Testis (tissue), 5 donors: ENCODE data around the gene ING1. TPM values are rescaled to one million over a fixed set of nuclear protein-coding genes. Genes with fewer than 3 reads are reported as not detected.

Experiments used
- DNase-seq: peaks from one replicate; pipeline ENCODE4 v3.0.0-alpha.2; 2019
- H3K27ac ChIP-seq, 2 donors: fragments of 200-600 bp; sonication (generic); one replicate each; pipeline ENCODE4 v1.5.1; 2019
- H3K27me3 ChIP-seq: fragments of 200-600 bp; sonication (generic); one replicate; pipeline ENCODE4 v1.5.1; 2019
- H3K36me3 ChIP-seq: fragments of 200-600 bp; sonication (generic); one replicate; pipeline ENCODE4 v1.5.1; 2017; ENCODE audit warnings: low read depth; ENCODE audit errors: missing control alignments
- H3K4me1 ChIP-seq: fragments of 200-600 bp; sonication (generic); one replicate; pipeline ENCODE4 v1.5.1; 2019
- H3K4me3 ChIP-seq, 2 donors: fragments of 200-600 bp; sonication (generic); one replicate each; pipeline ENCODE4 v1.5.1; 2017 to 2019
- H3K9me3 ChIP-seq: fragments of 200-600 bp; sonication (generic); one replicate; pipeline ENCODE4 v1.5.1; 2017
- POLR2A ChIP-seq: fragments of 450-650 bp; IDR thresholded peaks from one replicate; pipeline ENCODE4 v1.6.1; 2017; ENCODE audit warnings: antibody characterized with exemption, mild to moderate bottlenecking, moderate library complexity
- WGBS, 2 donors: methylation state at CpG; one replicate each; pipeline ENCODE4 v1.1.5; 2018; 5-methylcytosine and 5-hydroxymethylcytosine counted together
- intact Hi-C: fragments of 100-400 bp; cut with DNase I; formaldehyde crosslinking; loops from one replicate; pipeline ENCODE4 v1.15.1; 2023; ENCODE audit warnings: low total_unique reads
- long read RNA-seq, 2 donors: transcript quantifications; one replicate each; lab custom pipeline, GENCODE V29; 2026
- polyA plus RNA-seq: library from polyadenylated mRNA; stranded (reverse); fragments of 350-450 nt; fragmentation: Illumina TruSeq; extraction: RNeasy Lipid Tissue Mini Kit (QIAGEN cat#74804); gene quantifications from one replicate; pipeline ENCODE4 v1.2.3, GENCODE V29; 2014; ENCODE audit warnings: low read depth, low replicate concordance; ENCODE audit not compliant: insufficient read depth
- total RNA-seq, 2 donors: library from RNA; depleted of rRNA; stranded (reverse); fragments of >200 nt; gene quantifications; one replicate each; pipeline ENCODE4 v1.2.3, GENCODE V29; 2016
- TF ChIP-seq, protein P1 (sequence below), 3 experiments: fragments of 450-650 bp in 2 of 3; fragments of 200-600 bp in 1 of 3; sonication (generic) in 1 of 3; IDR thresholded peaks; one replicate each; pipeline ENCODE4 v1.5.1; 2016 to 2019; ENCODE audit warnings: antibody characterized with exemption in 3 of 3, mild to moderate bottlenecking in 2 of 3, moderate library complexity in 1 of 3

The ING1 gene, protein sequence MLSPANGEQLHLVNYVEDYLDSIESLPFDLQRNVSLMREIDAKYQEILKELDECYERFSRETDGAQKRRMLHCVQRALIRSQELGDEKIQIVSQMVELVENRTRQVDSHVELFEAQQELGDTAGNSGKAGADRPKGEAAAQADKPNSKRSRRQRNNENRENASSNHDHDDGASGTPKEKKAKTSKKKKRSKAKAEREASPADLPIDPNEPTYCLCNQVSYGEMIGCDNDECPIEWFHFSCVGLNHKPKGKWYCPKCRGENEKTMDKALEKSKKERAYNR
- total RNA-seq (10 to 100 TPM; 43.6 to 45.5 TPM), polyA plus RNA-seq (42.2 TPM)
- long read RNA-seq, donor 1, full-length matches to known transcripts = 10 of 10 reads
- long read RNA-seq, donor 1, partial matches to known transcripts = 0 of 10 reads
- long read RNA-seq, donor 1, other reads (novel, unspliced or antisense) = 0 of 10 reads
- long read RNA-seq, donor 2, full-length matches to known transcripts = 12 of 12 reads
- long read RNA-seq, donor 2, partial matches to known transcripts = 0 of 12 reads
- long read RNA-seq, donor 2, other reads (novel, unspliced or antisense) = 0 of 12 reads

DNA sequence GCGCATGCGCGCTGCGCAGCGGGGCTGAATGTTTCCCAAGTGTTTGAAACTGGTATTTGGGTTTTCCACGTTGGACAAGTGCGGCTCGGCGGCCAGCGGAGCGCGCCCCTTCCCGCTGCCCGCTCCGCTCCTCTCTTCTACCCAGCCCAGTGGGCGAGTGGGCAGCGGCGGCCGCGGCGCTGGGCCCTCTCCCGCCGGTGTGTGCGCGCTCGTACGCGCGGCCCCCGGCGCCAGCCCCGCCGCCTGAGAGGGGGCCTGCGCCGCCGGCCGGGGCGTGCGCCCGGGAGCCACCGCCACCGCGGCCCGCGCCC lies at the start of gene ING1:
Gene ING1 (plus strand): TSS at position 59 of the 311 bp plus-strand sequence. CDS start 450 bp downstream, outside the sequence.
- Histone ChIP-seq H3K36me3 (no peaks in the 10 kb centered on the region), H3K27me3 (no peaks in the 10 kb centered on the region), H3K4me1 (peaks cover 21% of the 10 kb centered on the region), H3K9me3 (no peaks in the 10 kb centered on the region), H3K4me3 (peak within 1 kb of the TSS; percentile 67 to 99), H3K27ac (peak within 1 kb of the TSS; percentile 99 to 100)
- TF ChIP-seq POLR2A = no peak
- TF ChIP-seq, protein P1, sequence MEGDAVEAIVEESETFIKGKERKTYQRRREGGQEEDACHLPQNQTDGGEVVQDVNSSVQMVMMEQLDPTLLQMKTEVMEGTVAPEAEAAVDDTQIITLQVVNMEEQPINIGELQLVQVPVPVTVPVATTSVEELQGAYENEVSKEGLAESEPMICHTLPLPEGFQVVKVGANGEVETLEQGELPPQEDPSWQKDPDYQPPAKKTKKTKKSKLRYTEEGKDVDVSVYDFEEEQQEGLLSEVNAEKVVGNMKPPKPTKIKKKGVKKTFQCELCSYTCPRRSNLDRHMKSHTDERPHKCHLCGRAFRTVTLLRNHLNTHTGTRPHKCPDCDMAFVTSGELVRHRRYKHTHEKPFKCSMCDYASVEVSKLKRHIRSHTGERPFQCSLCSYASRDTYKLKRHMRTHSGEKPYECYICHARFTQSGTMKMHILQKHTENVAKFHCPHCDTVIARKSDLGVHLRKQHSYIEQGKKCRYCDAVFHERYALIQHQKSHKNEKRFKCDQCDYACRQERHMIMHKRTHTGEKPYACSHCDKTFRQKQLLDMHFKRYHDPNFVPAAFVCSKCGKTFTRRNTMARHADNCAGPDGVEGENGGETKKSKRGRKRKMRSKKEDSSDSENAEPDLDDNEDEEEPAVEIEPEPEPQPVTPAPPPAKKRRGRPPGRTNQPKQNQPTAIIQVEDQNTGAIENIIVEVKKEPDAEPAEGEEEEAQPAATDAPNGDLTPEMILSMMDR (IDR thresholded peaks at IDR 0.05) = no peak
- intact Hi-C loops = loop anchor here (10.0 kb wide), 3 partner anchors 99 to 201 kb away; partner anchors contain the start of genes ANKRD10 and NAXD
- no peak for DNase-seq
- 1% methylated on average over 28 of the region's 45 CpGs; no CpG with 5 or more reads in 1 of the 2 donors for whole genome bisulfite sequencing, 2 donors

DNA sequence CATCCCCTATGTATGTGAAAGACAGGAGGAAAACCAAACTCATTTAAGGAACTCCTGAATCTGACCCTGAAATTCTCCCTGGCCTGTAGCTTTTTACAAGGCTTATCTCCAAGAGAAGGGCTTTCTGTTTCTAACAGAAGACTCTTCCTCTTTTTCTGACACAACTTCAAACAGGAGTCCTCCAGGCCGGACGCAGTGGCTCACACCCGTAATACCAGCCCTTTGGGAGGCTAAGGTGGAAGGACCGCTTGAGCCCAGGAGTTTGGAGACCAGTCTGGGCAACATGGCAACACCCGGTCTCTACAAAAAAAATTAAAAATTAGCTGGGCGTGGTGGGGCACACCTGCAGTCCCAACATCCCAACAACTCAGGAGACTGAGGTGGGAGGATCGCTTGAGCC lies 49.5 kb upstream of the ING1 start:
- 94 to 97% methylated on average over 7 of the region's 7 CpGs for WGBS, 2 donors
- intact Hi-C loops = no loop called here
- H3K4me3 ChIP-seq = no peak overlapping the region
- no peaks in the 10 kb centered on the region for H3K9me3 ChIP-seq
- H3K4me1 ChIP-seq = no peaks in the 10 kb centered on the region
- no peak overlapping the region for H3K27ac ChIP-seq
- no peaks in the 10 kb centered on the region for H3K36me3 ChIP-seq
- H3K27me3 ChIP-seq = no peaks in the 10 kb centered on the region
- TF ChIP-seq, protein P1 (IDR thresholded peaks at IDR 0.05) = no peak
- TF ChIP-seq POLR2A = no peak
- no peak for DNase-seq

DNA sequence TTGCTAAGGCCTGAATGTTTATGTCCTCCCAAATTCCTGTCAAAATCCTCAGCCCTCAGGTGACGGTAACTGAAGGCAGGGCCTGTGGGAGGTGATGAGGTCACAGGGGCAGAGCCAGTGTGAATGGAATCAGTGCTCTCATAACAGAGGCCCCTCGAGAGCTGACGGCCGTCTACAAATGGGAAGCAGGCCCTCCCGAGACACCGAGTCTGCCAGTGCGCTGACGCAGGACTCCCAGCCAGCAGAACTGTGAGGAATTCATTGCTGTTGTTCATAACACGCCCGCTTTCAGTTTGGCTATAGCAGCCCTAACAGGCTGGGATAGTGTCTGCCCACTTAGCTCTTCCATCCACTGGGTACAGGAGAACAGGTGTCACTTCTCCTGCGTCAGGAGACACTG lies 48.8 kb upstream of the ING1 start:
- Histone ChIP-seq H3K4me3 (no peak overlapping the region), H3K27me3 (no peaks in the 10 kb centered on the region), H3K9me3 (no peaks in the 10 kb centered on the region), H3K4me1 (no peaks in the 10 kb centered on the region), H3K27ac (no peak overlapping the region), H3K36me3 (no peaks in the 10 kb centered on the region)
- DNase-seq = no peak
- WGBS, 2 donors = 90 to 92% methylated on average over 9 to 11 of the region's 11 CpGs
- TF ChIP-seq, protein P1 (IDR thresholded peaks at IDR 0.05) = no peak
- TF ChIP-seq POLR2A = no peak
- intact Hi-C loops = no loop called here

DNA sequence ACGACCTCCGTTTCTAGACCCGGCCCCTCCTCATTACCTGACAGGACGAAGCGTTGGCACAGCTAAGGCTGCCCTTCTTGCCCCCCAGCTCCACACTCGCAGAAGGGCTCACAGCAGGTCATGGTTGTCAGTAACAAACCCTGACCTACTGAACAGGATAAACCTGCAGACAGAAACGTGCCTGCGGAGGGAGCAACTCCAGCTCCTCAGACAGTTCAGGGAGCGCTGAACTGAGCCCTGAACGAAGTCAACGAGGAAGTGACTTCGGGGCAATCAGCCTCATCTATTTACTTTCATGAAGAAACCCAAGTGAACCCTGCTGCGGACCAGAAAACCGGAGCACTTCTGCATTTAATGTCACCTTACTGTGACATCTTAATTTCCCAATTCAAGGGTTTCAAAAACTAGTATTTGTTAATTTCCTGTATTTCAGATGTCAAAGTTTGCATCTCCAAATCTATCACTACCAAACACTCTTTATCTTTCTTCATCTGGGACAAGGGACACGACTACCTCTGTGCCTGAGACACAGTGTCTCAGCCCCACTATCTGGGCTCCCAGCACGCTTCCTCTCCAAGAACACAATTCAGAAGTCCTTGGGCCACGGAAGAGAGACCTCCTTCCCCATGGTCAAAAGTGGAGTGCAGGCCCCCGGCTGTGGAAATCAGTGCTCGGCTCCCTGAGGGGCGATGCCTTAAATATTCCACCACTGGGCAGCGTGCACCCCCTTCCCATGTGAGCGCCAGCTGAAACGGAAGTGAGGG lies 47.8 kb upstream of the ING1 start:
- no peak overlapping the region for H3K4me3 ChIP-seq
- WGBS, 2 donors = 86 to 92% methylated on average over 23 of the region's 23 CpGs
- no peaks in the 10 kb centered on the region for H3K4me1 ChIP-seq
- no peaks in the 10 kb centered on the region for H3K9me3 ChIP-seq
- H3K27ac ChIP-seq = no peak overlapping the region
- no peak for TF ChIP-seq POLR2A
- TF ChIP-seq, protein P1 (IDR thresholded peaks at IDR 0.05) = no peak
- no peaks in the 10 kb centered on the region for H3K27me3 ChIP-seq
- DNase-seq = no peak
- intact Hi-C loops = no loop called here
- H3K36me3 ChIP-seq = no peaks in the 10 kb centered on the region
